ENCODE results near the gene SIRT3.
A peak's percentile ranks its signal among the peaks of the same experiment; 100 is the strongest.
"Not testable (repeated sequence)": the region's sequence is repeated elsewhere in the genome, so short reads cannot be mapped to it uniquely, and the experiment has no call there.

The SIRT3 gene

DNA sequence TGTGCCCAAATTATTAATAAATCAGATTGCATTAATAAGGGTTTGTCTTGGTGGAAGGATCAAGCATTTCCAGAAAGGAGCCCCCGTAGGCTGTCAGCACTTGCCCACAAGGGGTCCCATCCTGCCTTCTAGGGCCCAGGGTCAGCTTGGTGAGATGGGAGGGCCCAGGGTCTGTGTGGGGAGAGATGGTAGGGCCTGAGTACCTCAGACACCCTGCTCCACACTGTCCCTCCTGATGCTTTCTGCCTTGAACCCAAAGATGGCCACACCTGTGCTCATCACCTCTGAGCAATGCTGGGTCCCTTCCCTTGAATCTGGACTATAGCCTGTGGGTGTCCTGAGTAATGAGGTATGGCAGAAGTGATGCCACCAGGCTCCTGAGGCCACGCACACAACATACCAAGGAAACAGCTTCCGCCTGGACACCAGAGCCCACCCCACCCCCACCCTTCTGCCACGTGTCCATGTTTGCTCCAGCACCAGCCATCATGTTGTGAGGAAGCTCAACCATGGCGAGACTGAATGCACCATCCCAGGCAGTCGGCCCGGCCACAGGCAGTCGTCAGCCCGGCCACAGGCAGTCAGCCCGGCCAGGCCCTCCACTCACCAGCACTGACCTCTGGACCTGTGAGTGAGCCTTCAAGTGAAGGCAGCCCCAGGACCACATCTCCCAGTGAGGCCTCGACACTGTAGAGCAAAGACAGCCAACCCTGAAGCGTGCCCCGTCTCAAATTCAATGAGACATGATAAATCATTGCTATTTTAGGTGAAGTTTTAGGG lies 35.7 kb downstream of the SIRT3 start:
- no peak for FAIRE-seq

- no peak for FAIRE-seq
These were observed 36.4 kb downstream of the SIRT3 start for GRCh38 chr11:199782-200181.

DNA sequence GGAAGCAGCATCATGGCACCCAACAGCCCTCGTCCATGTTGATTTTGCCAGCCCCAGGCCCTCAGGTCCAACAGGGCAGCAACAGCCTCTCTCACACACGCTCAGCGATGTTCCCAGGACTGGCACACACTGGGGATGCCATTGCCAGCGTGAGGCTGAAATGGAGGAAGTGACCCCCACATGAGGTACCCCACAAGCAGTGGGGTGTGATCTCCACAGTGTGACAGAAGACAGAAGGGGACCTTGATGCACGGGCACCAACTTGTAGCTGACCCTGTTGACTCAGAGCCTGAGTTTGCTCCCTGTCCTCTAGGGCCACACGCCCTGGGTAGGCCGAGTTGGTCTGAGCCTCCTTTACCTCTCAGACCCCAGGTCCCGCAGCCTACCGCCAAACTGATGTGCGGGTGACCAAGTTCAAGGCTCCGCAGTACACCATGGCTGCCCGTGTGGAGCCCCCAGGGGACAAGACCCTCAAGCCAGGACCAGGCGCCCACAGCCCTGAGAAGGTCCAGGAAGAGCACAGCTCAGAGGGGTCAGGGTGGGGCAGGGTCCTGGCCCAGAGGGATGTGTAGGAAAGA lies 37.0 kb downstream of the SIRT3 start:
- FAIRE-seq: no peak

- no peak for FAIRE-seq
These were observed 37.8 kb downstream of the SIRT3 start for GRCh38 chr11:198236-198806.

DNA sequence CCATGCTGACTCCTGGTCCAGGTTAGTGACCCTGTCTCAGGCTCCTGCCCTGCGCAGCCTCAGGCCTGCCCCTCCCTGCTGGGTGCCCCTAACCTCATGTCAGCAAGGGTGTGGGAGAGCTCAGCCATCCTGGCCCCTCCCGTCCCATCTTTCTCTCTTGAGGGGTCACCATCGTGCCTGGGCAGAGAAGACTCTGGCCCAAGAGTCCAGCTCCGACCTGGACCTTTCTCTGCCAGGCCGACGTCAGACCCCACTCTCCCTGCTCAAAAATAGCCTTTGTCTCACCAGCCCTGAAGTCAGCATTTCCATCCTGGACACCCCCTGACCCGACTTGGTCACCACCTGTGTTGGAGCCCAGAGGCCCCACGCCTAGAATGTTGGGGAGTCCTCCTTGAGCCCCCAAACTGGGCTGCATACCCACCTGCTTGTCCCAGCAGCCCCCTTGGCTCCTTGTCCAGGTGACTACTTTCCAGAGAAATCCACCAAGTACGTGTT lies 38.4 kb downstream of the SIRT3 start:
- no peak for FAIRE-seq

GRCh38 chr11:196786-197731 lies 39.1 kb downstream of the SIRT3 start:
- no peak for FAIRE-seq

DNA sequence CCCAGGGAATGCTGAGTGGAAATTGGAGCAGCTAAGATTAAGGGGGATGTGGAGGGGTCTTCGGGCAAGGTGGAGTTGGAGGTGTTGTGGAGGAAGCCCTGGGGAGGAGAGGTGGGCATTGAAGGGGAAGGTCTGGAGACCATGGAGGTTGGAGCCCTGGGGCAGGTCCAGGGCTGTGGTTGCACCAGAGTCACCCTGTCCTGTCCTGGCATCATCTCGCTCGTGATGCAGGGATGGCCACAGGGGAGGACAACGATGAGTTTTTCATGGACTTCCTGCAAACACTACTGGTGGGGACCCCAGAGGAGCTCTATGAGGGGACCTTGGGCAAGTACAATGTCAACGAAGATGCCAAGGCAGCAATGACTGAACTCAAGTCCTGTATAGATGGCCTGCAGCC lies 42.7 kb downstream of the SIRT3 start:
- FAIRE-seq: not testable (repeated sequence)

GRCh38 chr11:192674-193128 lies 43.4 kb downstream of the SIRT3 start, which contains the start of gene SCGB1C1:
Gene SCGB1C1 (plus strand): TSS chr11:193078. CDS start chr11:193100, 22 bp downstream.
- FAIRE-seq: not testable (repeated sequence)

DNA sequence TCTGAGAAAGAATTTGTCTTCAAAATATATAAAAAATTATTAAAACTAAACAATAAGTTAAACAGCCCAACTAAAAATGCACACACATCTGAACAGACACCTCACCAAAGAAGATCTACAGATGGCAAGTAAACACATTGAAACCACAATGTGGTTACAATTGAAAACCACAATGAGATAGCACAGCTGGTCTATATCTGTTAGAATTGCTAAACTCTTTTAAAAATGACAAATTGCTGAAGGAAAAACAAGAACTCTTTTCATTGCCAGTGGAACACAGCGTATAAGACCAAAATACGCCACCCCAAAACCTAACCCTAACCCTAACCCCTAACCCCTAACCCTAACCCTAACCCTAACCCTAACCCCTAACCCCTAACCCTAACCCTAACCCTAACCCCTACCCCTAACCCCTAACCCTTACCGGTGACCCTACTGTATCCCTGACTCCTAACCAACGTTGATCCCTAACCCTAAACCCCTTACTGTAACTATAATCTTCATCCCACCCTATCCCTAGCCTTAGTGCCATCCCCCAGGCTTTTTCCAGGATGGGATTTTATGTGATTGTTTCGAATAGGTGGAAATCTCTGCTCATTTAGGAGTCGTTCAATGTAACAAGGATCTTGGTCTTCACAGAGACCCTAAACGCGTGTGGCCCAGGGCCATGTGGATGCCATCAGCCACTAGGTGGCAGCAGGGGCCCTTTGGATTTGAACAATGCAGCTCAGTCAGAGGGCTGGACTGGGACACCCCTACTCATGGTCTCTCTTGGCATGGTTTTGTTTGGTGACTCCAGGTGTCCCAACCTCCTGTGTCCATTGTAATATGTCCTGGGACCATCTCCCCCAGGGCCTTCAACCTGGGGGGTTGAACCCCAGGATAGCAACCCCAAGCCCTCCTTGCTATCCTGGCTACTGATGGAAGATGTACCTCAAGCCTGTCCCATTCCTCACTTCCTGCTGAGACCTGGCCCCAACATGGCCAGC lies 44.4 kb downstream of the SIRT3 start:
- peak; percentile 79 for FAIRE-seq

GRCh38 chr11:190546-190945 lies 45.6 kb downstream of the SIRT3 start:
- FAIRE-seq: not testable (repeated sequence)

DNA sequence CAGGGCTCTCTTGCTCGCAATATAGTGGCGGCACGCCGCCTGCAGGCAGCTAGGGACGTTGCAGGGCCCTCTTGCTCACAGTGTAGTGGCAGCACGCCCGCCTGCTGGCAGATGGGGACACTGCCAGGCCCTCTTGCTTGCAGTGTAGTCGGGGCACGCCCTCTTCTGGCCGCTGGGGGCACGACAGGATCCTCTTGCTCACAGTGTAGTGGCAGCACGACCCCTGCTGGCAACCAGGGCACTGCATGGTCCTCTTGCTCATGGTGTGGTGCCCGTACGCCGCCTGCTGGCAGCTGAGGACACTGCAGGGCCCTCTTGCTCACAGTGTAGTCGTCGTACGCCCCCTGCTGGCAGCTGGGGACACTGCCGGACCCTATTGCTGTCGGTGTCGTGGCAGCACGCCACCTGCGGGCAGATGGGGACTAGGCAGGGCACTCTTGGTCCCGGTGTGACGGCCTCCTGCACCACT lies 46.3 kb downstream of the SIRT3 start:
- FAIRE-seq: not testable (repeated sequence)

DNA sequence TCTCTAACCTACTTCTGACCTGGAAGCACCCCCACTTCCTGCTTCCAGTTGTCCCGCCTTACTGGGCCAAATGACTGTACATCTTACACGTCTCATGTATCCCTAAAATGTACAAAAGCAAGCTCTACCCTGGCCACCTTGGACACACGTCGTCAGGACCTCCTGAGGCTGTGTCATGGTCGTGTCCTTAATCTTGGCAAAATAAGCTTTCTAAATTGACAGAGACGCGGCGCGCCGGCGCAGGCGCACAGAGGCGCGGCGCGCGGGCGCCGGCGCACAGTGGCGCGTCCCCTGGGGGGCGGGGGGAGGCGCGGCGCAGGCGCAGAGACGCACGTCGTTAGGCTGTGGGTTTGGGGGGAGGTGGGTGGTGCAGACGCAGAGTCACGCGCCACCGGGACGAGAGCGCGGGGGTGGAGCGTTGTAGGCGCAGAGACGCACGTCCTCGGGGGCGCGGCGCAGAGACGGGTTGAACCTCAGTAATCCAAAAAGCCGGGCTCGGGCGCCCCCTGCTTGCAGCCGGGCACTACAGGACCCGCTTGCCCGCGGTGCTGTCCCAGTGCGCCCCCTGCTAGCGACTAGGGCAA lies 46.9 kb downstream of the SIRT3 start:
- FAIRE-seq: not testable (repeated sequence)

DNA sequence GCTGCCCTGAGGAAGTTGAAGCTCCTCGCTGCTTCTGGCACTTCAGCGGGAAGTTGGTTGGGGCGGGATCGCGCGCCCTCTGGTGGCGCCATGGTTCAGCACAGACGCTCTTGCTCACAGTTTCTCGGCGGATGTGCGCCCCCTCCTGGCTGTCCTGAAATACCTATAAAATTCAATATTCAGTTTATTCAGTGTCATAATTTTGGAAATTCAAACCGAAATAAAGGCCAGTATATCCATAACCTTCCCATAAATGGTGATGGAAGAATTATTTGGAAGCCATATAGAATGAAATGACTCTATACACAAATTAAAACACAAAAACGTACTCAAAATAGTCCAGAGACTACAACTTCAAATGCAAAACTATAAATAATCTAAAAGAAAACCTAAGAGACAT lies 55.9 kb downstream of the SIRT3 start:
- FAIRE-seq: not testable (repeated sequence)
